HG03378 (cell line): ENCODE data around the gene ENAM.
A peak's percentile ranks its signal among the peaks of the same experiment; 100 is the strongest.
"Not testable (repeated sequence)": the region's sequence is repeated elsewhere in the genome, so short reads cannot be mapped to it uniquely, and the experiment has no call there.

ENCODE experiments used
- ATAC-seq: cut with Tn5 transposase; IDR thresholded peaks from one replicate; pipeline ENCODE4 v1.9.1; 2021; ENCODE audit warnings: mild to moderate bottlenecking, moderate library complexity; ENCODE audit not compliant: unreplicated experiment

The ENAM gene

GRCh38 chr4:70674191-70674590, 45.6 kb downstream of the ENAM start:
- ATAC-seq = no peak

GRCh38 chr4:70674731-70675130, 46.2 kb downstream of the ENAM start:
- ATAC-seq = no peak

DNA sequence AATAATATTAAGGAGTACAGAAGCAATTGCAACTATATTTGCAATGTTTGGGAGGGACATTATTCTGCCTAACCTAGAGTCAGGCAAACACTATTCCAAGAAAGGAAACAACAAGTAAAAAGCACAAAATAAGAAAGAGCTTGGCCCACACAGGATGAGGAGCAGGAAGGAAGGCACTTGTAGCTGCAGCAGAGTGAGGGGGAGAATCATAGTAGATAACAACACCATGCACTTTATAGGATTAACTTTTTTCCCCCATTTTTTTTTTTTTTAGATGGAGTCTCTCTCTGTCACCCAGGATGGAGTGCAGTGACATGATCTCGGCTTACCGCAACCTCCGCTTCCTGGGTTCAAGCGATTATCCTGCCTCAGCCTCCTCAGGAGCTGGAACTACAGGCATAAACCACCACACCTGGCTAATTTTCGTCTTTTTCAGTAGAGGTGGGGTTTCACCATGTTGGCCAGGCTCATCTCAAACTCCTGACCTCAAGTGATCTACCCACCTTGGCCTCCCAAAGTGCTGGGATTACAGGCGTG, 48.1 kb downstream of the ENAM start:
- no peak for ATAC-seq

DNA sequence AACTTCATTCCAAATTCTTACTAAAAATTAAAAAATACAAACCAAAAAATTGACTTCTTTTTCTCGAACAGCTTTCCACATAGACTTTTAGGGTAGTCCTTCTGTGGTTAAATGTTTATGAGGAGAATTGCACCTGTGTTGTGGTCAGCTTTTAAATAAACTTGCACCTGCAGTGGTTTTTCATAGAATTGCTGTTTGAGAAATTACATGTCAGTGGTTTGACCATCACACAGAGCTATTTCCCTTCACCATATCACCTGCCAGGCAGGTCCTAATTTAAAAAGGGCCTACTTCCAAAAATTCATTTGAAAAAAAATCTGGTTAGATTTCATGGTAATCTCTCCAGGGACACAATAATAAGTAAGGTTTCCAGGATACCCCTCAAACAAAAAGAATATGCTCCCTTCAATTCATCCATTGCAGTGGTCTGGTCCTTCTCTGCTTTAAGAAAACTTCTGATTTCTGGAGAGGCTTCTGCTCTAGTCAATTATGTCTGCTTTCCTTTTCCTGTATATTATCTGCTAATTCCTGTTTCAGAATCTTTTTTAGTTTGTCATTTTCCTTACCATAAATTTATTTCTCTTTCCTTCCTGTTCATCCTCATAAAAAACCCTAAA, 49.9 kb downstream of the ENAM start:
- peak; percentile 77 for ATAC-seq

DNA sequence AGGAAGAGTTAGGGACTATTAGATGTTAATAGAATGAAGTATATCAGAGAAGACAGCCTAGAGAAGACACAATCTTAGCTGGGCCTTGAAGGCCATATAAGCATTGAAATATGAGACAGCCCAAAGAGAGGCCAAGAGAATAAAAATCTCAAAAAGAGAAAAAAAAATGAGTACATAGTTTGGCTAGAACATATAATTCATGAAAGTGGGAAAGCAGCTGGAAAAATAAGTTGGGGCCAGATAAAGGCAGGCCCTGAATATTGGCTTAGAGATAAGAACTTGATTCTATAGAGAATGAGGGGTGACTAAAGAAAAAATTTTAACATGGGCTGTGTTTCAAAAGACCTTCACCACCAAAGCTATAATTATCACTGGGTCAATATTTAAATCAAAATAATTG, 52.4 kb downstream of the ENAM start:
- ATAC-seq = no peak

DNA sequence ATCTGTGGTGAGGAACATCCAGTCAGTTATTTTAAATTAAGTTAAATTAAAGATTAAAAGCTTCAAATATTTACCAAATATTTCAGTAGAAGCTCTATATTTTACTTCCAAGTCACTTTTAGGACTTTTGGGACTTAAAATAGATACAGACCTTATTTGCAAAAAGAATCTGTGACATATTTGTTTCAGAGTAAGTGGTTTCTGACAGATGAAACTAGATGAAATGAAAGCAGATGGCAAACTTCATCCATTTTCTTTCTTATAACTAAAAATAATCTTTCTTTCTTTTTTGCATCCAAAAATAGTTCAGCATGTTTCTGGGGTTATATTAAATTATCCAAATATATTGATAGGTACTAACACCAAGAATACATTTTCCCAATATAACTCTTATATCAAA, 53.2 kb downstream of the ENAM start:
- ATAC-seq = peak; percentile 40

DNA sequence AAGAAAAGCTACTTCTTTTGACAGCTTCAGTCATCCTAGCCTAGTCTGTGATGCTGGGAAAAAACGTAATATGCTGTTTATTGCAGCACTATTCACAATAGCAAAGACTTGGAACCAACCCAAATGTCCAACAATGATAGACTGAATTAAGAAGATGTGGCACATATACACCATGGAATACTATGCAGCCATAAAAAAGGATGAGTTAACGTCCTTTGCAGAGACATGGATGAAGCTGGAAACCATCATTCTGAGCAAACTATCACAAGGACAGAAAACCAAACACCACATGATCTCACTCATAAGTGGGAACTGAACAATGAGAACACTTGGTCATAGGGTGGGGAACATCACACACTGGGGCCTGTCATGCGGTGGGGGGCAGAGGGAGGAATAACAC, 53.6 kb downstream of the ENAM start:
- ATAC-seq = not testable (repeated sequence)

GRCh38 chr4:70687392-70687791, 58.8 kb downstream of the ENAM start:
- peak; percentile 2 for ATAC-seq

DNA sequence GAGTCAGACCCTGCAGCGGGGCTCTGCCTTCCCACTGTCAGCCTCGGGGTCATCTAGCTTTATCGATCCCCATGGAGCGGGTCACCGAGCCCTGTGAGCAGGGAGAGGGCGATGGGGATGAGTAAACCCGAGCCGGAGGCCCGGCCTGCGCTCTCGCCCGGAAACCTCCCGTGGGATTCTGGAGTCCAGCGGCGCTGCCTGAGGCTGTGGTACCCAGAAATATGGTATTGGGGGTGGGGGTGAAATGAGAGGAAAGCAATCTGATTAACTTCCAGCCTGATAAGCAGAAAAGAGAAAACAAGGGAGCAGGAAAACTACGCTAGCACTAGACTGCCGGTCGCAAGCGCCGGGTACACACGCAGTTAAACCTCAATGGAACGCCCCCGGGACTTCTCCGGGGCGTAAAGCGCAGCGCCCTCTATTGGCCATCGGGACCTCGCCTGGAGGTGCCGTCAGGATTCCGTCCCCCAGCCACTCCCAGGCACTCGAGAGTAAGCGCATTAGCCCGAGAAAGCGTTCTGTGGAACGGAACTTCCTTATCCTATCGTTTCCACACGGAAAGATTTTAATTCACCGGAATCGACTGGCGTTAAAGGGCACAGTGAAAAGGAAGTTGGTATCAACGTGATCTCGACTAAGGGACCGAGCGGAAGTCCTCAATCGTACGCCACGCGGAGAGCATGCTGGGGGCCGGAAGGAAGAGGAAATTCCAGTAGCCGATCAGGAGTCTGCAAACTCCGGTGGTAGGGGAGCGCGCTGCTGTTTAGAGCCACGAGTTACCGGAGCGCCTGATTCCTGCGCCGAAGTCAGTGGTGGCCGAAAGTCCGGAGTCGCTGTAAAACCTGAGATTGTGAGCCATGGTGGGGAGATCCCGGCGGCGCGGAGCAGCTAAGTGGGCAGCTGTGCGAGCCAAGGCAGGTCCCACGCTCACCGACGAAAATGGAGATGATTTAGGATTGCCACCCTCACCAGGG, 59.6 kb downstream of the ENAM start, which contains the start of gene UTP3:
Gene UTP3 (plus strand): TSS at position 712 of the 974 bp plus-strand sequence. CDS start 146 bp downstream, at position 858.
- peak; percentile 94 for ATAC-seq

- ATAC-seq = no peak
These were observed 60.3 kb downstream of the ENAM start for GRCh38 chr4:70688795-70689231.

GRCh38 chr4:70691661-70692060, 63.1 kb downstream of the ENAM start:
- no peak for ATAC-seq

- not testable (repeated sequence) for ATAC-seq
These were observed 66.1 kb downstream of the ENAM start for GRCh38 chr4:70694633-70695032.
